Gastroesophageal sphincter (tissue), 4 donors: Measurements from ENCODE around the gene NLGN1. TPM values are rescaled to one million over a fixed set of nuclear protein-coding genes. Genes with fewer than 3 reads are reported as not detected.

Source experiments
- ATAC-seq: fragments of 150-250 bp; one replicate; pipeline ENCODE4 v1.9.1; 2016; ENCODE audit warnings: mild to moderate bottlenecking, moderate library complexity
- H3K27ac ChIP-seq, 4 donors: fragments of 200-600 bp; sonication (generic) in 3 of 4; 1 replicate in 3 of 4; 2 replicates in 1 of 4; pipeline ENCODE4 v1.5.1; 2016 to 2019
- H3K27me3 ChIP-seq: fragments of 200-600 bp; sonication (generic); one replicate; pipeline ENCODE4 v1.5.1; 2019
- H3K36me3 ChIP-seq, 2 donors: fragments of 200-600 bp; sonication (generic); one replicate each; pipeline ENCODE4 v1.5.1; 2019; ENCODE audit warnings: control low read depth in 1 of 2
- H3K4me1 ChIP-seq, 3 donors: fragments of 200-600 bp; sonication (generic); 1 replicate in 2 of 3; 2 replicates in 1 of 3; pipeline ENCODE4 v1.5.1; 2016 to 2019; ENCODE audit warnings: control low read depth in 2 of 3
- H3K4me3 ChIP-seq, 2 donors: fragments of 200-600 bp; sonication (generic); one replicate each; pipeline ENCODE4 v1.5.1; 2019; ENCODE audit warnings: mild to moderate bottlenecking in 1 of 2, moderate library complexity in 1 of 2
- H3K9me3 ChIP-seq, 3 donors: fragments of 200-600 bp; sonication (generic); one replicate each; pipeline ENCODE4 v1.5.1; 2017 to 2019; ENCODE audit warnings: control low read depth in 2 of 3
- EP300 ChIP-seq: sonication (generic); formaldehyde crosslinking; IDR thresholded peaks from one replicate; pipeline ENCODE4 v1.6.1; 2017; ENCODE audit warnings: antibody characterized with exemption, mild to moderate bottlenecking
- POLR2A ChIP-seq, 2 donors: fragments of 450-650 bp; IDR thresholded peaks; one replicate each; pipeline ENCODE4 v1.6.1; 2017; ENCODE audit warnings: antibody characterized with exemption in 2 of 2, mild to moderate bottlenecking in 2 of 2, moderate library complexity in 1 of 2
- POLR2AphosphoS5 ChIP-seq: sonication (generic); formaldehyde crosslinking; IDR thresholded peaks from one replicate; pipeline ENCODE4 v1.6.1; 2017; ENCODE audit warnings: antibody characterized with exemption
- WGBS, 2 donors: methylation state at CpG; one replicate each; pipeline ENCODE4 v1.1.5; 2018; ENCODE audit warnings: low coverage in 1 of 2; 5-methylcytosine and 5-hydroxymethylcytosine counted together
- total RNA-seq, 4 donors: library from RNA; depleted of rRNA; stranded (reverse); fragments of >200 nt; gene quantifications; one replicate each; pipeline ENCODE4 v1.1.0, GENCODE V29; 2016
- TF ChIP-seq, protein P1 (sequence below), 4 experiments: fragments of 200-600 bp in 2 of 4; fragments of 450-650 bp in 2 of 4; sonication (generic) in 1 of 4; IDR thresholded peaks; one replicate each; pipeline ENCODE4 v1.5.1; 2017 to 2019; ENCODE audit warnings: antibody characterized with exemption in 4 of 4, mild to moderate bottlenecking in 2 of 4, moderate library complexity in 2 of 4

NLGN1 gene
- total RNA-seq, 4 donors from 2014 or later = 13.4 to 26.4 (median 24.0) TPM

DNA sequence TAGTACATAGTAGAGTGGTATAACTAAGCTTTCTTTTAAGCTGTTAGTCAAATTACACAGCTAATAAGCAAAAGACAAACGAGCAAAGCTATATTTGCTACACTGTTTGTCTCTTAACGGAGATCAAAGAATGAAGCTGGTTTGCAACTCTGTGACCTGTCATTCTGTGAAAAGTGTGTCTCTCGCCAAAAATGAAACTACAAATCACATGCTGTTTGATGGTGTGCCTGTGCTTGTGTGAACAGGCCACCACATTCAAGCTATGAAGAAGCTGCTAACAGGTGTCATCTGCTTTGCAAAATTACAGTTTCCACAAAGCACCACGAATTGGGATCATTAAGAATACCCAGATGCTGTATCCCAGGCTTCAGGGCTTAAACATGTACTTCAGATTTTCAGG lies 793.8 kb downstream of the NLGN1 start:
- Histone ChIP-seq H3K27me3 (no peaks in the 10 kb centered on the region), H3K4me3 (no peak overlapping the region), H3K4me1 (peaks cover 0 to 8% (median 0%) of the 10 kb centered on the region in 3 donors), H3K9me3 (no peaks in the 10 kb centered on the region), H3K27ac (no peak overlapping the region), H3K36me3 (no peaks in the 10 kb centered on the region)
- ATAC-seq = no peak
- 22 to 60% methylated on average over 4 of the region's 4 CpGs for WGBS, 2 donors
- TF ChIP-seq POLR2AphosphoS5 (no peak), EP300 (no peak), POLR2A (IDR thresholded peaks at IDR 0.05) (no peak)
- TF ChIP-seq, protein P1, sequence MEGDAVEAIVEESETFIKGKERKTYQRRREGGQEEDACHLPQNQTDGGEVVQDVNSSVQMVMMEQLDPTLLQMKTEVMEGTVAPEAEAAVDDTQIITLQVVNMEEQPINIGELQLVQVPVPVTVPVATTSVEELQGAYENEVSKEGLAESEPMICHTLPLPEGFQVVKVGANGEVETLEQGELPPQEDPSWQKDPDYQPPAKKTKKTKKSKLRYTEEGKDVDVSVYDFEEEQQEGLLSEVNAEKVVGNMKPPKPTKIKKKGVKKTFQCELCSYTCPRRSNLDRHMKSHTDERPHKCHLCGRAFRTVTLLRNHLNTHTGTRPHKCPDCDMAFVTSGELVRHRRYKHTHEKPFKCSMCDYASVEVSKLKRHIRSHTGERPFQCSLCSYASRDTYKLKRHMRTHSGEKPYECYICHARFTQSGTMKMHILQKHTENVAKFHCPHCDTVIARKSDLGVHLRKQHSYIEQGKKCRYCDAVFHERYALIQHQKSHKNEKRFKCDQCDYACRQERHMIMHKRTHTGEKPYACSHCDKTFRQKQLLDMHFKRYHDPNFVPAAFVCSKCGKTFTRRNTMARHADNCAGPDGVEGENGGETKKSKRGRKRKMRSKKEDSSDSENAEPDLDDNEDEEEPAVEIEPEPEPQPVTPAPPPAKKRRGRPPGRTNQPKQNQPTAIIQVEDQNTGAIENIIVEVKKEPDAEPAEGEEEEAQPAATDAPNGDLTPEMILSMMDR (IDR thresholded peaks at IDR 0.05) = no peak

DNA sequence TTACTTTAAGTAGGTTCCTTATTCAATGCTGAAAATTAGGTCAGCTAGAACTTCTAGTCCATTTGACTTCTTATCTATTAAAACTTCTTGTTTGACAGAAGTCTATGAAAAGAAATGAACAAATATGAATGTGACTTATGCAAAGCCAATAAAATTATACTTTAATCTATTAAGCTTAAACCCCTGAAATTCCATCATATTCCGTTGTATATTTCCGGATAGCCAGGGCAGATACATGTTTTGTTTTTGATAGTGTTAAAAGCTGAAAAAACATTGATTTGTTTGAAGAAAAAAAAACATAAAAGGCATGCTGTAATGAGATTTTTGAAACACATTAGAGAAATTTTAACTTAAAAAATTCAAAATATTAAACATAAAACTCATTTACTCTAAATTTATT lies 794.4 kb downstream of the NLGN1 start:
- no peak for TF ChIP-seq EP300
- TF ChIP-seq, protein P1 (IDR thresholded peaks at IDR 0.05) = no peak
- no peak for TF ChIP-seq POLR2AphosphoS5
- no peak for TF ChIP-seq POLR2A (IDR thresholded peaks at IDR 0.05)

DNA sequence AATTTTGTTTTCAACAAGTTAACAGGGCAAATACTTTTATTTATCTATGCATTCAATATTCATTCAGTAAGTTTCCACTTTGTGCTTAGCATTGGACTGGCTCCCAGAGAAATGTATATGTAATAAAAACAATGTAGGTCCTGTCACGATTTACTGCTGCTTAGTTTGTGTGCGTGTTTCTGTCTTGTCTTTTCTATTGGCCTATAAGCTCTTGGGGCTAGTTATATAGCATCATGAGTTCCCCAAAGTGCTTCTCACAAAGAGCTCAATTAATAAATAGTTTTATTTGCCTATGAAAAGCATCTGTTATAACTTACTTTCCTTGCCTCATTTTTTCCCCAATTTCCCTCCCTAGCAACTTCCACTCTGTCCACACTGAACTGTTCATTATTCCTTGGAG lies 794.9 kb downstream of the NLGN1 start:
- Histone ChIP-seq H3K4me1 (peaks cover 0 to 8% (median 0%) of the 10 kb centered on the region in 3 donors), H3K27me3 (no peaks in the 10 kb centered on the region), H3K36me3 (no peaks in the 10 kb centered on the region), H3K4me3 (no peak overlapping the region), H3K9me3 (no peaks in the 10 kb centered on the region), H3K27ac (no peak overlapping the region)
- no peak for ATAC-seq
- WGBS, 2 donors = 72 to 79% methylated on average over 2 of the region's 2 CpGs
- TF ChIP-seq POLR2A (IDR thresholded peaks at IDR 0.05) (no peak), POLR2AphosphoS5 (no peak), EP300 (no peak)
- TF ChIP-seq, protein P1 (IDR thresholded peaks at IDR 0.05) = no peak

More for the DNA sequence above, 794.4 kb downstream of the NLGN1 start:
- 96% methylated on average over 2 of the region's 2 CpGs for WGBS, 2 donors
- no peak for ATAC-seq
- Histone ChIP-seq H3K36me3 (no peaks in the 10 kb centered on the region), H3K27ac (no peak overlapping the region), H3K4me3 (no peak overlapping the region), H3K9me3 (no peaks in the 10 kb centered on the region), H3K4me1 (peaks cover 0 to 8% (median 0%) of the 10 kb centered on the region in 3 donors), H3K27me3 (no peaks in the 10 kb centered on the region)

DNA sequence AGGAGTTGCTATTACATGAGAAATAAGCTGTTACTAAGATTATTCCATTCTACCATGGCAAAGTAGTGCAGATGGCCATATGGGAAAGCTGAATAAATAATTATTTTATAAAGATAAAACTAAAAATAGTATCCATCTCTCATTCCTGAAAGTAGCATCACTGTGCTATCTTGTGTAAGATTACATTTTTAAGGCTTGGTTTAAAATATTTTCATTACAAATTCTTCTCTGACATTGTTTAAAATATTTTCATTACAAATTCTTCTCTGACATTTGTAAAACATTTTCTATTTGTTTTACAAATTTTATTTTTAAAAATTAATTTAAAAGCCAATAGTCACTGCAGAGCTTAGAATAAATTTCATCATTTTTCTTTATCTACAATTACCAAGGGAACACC lies 796.1 kb downstream of the NLGN1 start:
- H3K27ac ChIP-seq = no peak overlapping the region
- TF ChIP-seq POLR2A (IDR thresholded peaks at IDR 0.05) = no peak
- TF ChIP-seq POLR2AphosphoS5 = no peak
- TF ChIP-seq, protein P1 (IDR thresholded peaks at IDR 0.05) = no peak
- no peaks in the 10 kb centered on the region for H3K27me3 ChIP-seq
- H3K9me3 ChIP-seq = no peaks in the 10 kb centered on the region
- peaks cover 0 to 8% (median 0%) of the 10 kb centered on the region in 3 donors for H3K4me1 ChIP-seq
- ATAC-seq = no peak
- H3K4me3 ChIP-seq = no peak overlapping the region
- no peaks in the 10 kb centered on the region for H3K36me3 ChIP-seq

DNA sequence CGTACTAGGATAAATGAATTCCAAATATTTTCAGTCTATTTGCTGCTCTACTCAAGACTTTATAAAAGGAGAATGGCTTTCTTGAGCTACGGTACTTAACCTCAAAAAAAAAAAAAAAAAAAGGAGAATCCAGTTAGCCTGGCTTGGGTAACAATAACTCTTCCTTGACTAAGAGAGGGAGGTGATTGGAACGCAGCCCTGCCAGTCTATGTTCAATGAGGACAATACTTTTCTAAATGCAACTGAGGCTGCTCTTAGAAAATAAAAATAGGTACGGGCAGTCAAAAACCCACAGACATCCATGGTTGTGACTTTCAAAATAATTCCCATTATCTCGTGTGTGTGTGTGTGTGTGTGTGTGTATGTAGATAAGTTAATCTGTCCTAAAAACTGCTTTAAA lies 799.9 kb downstream of the NLGN1 start:
- no peaks in the 10 kb centered on the region for H3K27me3 ChIP-seq
- ATAC-seq = no peak
- no peak for TF ChIP-seq EP300
- no peak for TF ChIP-seq POLR2A (IDR thresholded peaks at IDR 0.05)
- TF ChIP-seq POLR2AphosphoS5 = no peak
- H3K36me3 ChIP-seq = no peaks in the 10 kb centered on the region
- no peak overlapping the region for H3K27ac ChIP-seq
- WGBS, 2 donors = 62 to 82% methylated on average over 5 of the region's 5 CpGs
- H3K4me3 ChIP-seq = no peak overlapping the region
- H3K9me3 ChIP-seq = no peaks in the 10 kb centered on the region
- H3K4me1 ChIP-seq = peaks cover 0 to 5% (median 0%) of the 10 kb centered on the region in 3 donors
